T-cell (primary cell): ENCODE data around the gene COL26A1. TPM values are rescaled to one million over a fixed set of nuclear protein-coding genes. Genes with fewer than 3 reads are reported as not detected.
"Not testable (repeated sequence)": the region's sequence is repeated elsewhere in the genome, so short reads cannot be mapped to it uniquely, and the experiment has no call there.

Experiments used
- ATAC-seq, 4 experiments: fragments of 200-7000 bp in 3 of 4; fragments of 150-1000 bp in 1 of 4; cut with Tn5 transposase; replicated peaks in 1 of 4; 1 replicate in 3 of 4; 2 replicates in 1 of 4; pipeline ENCODE4 v1.10.0; 2021; ENCODE audit warnings: moderate library complexity in 3 of 4, mild to moderate bottlenecking in 2 of 4, moderate number of reproducible peaks in 1 of 4
- CTCF ChIA-PET, 2 donors: fragments of 300-600 bp; sonication (Branson Sonifier 250); formaldehyde crosslinking; loops; one replicate each; lab custom pipeline; 2022; ENCODE audit warnings: antibody characterized with exemption in 2 of 2; lab: Charles Lee
- POLR2A ChIA-PET, 2 donors: fragments of 300-600 bp; sonication (Branson Sonifier 250); formaldehyde crosslinking; loops; one replicate each; lab custom pipeline; 2022; ENCODE audit warnings: antibody characterized with exemption in 2 of 2; lab: Charles Lee
- DNase-seq, 35 experiments: peaks; one replicate each; pipeline versions ENCODE4 v3.0.0 to v3.0.0-alpha.2; 2013 to 2023
- H3K27ac ChIP-seq: one replicate; pipeline ENCODE4 v1.5.1; 2013; ENCODE audit warnings: low read length
- H3K27me3 ChIP-seq, 2 experiments: replicated peaks in 1 of 2; 1 replicate in 1 of 2; 2 replicates in 1 of 2; pipeline versions ENCODE4 v1.6.1 to v1.7.0; 2013; ENCODE audit warnings: low read length in 1 of 2, mixed read lengths in 1 of 2; ENCODE audit not compliant: control insufficient read depth in 2 of 2, insufficient read depth in 2 of 2; ENCODE audit errors: extremely low read depth in 1 of 2
- H3K36me3 ChIP-seq, 2 donors: 1 replicate in 1 of 2; 2 replicates in 1 of 2; pipeline versions ENCODE4 v1.6.1 to v1.7.0; 2013; ENCODE audit warnings: low read length in 1 of 2; ENCODE audit not compliant: control insufficient read depth in 2 of 2, insufficient read depth in 1 of 2; ENCODE audit errors: extremely low read depth in 1 of 2
- H3K4me1 ChIP-seq, 2 experiments: 1 replicate in 1 of 2; 2 replicates in 1 of 2; pipeline versions ENCODE4 v1.6.1 to v1.7.0; 2013; ENCODE audit warnings: low read length in 2 of 2, mixed read lengths in 1 of 2; ENCODE audit not compliant: insufficient read depth in 2 of 2, control insufficient read depth in 1 of 2; ENCODE audit errors: extremely low read depth in 1 of 2
- H3K4me3 ChIP-seq, 2 donors: 1 replicate in 1 of 2; 2 replicates in 1 of 2; pipeline versions ENCODE4 v1.5.1 to v1.7.0; 2013; ENCODE audit warnings: mild to moderate bottlenecking in 2 of 2, low read length in 1 of 2, moderate library complexity in 1 of 2; ENCODE audit not compliant: control insufficient read depth in 1 of 2; ENCODE audit errors: extremely low read depth in 1 of 2
- H3K9me3 ChIP-seq: 2 replicates; pipeline ENCODE4 v1.7.0; 2013
- H3K27ac Mint-ChIP-seq, 2 donors: one replicate each; pipeline ENCODE4 v1.8.0; 2020 to 2021; ENCODE audit warnings: mild to moderate bottlenecking in 2 of 2, mixed read lengths in 2 of 2
- H3K27me3 Mint-ChIP-seq, 2 donors: one replicate each; pipeline ENCODE4 v1.8.0; 2021 to 2022; ENCODE audit warnings: mixed read lengths in 2 of 2
- H3K36me3 Mint-ChIP-seq: one replicate; pipeline ENCODE4 v1.8.0; 2021; ENCODE audit warnings: mixed read lengths
- H3K4me1 Mint-ChIP-seq, 3 donors: one replicate each; pipeline ENCODE4 v1.8.0; 2020 to 2022; ENCODE audit warnings: mixed read lengths in 3 of 3, mild to moderate bottlenecking in 1 of 3
- H3K4me3 Mint-ChIP-seq, 3 donors: one replicate each; pipeline ENCODE4 v1.8.0; 2020 to 2022; ENCODE audit warnings: mild to moderate bottlenecking in 3 of 3, mixed read lengths in 3 of 3, moderate library complexity in 3 of 3
- H3K9me3 Mint-ChIP-seq, 3 donors: one replicate each; pipeline ENCODE4 v1.8.0; 2020 to 2022; ENCODE audit warnings: mixed read lengths in 3 of 3
- WGBS: methylation state at CpG from one replicate; pipeline ENCODE4 v1.1.5; 2013; ENCODE audit warnings: missing lambda C conversion rate; ENCODE audit not compliant: insufficient coverage; 5-methylcytosine and 5-hydroxymethylcytosine counted together
- total RNA-seq, 35 experiments: library from RNA in 6 of 35; stranded (reverse) in 6 of 35; fragments of 120-200 nt in 1 of 35; gene quantifications; one replicate each; pipeline versions ENCODE4 v1.2.1 to v1.2.4 and lab custom pipeline; 2013 to 2026

Gene COL26A1
- total RNA-seq, 5 donors from 2014 or later (not counting 1 experiment from before 2014, with no cell fraction given), result 0.09 TPM; not detected in 4

- H3K4me1 Mint-ChIP-seq, result no peaks in the 10 kb centered on the region
- DNase-seq, result no peak
- Histone ChIP-seq H3K4me1 (no peaks in the 10 kb centered on the region), H3K4me3 (no peak overlapping the region), H3K27me3 (peaks cover 0 to 6% of the 10 kb centered on the region in 2 experiments), H3K27ac (no peak overlapping the region), H3K36me3 (no peaks in the 10 kb centered on the region), H3K9me3 (peaks cover 2% of the 10 kb centered on the region)
- ChIA-PET POLR2A (no interaction called here), CTCF (no interaction called here)
- H3K4me3 Mint-ChIP-seq, result no peak overlapping the region
- no peak overlapping the region for H3K27ac Mint-ChIP-seq
- H3K27me3 Mint-ChIP-seq, result peaks cover 5 to 14% of the 10 kb centered on the region in 2 donors
- ATAC-seq, result no peak
- no CpG with 5 or more reads among the region's 1 CpG for WGBS
- H3K36me3 Mint-ChIP-seq, result peaks cover 4% of the 10 kb centered on the region
- peaks cover 13 to 25% (median 18%) of the 10 kb centered on the region in 3 donors for H3K9me3 Mint-ChIP-seq
Observed at GRCh38 chr7:101479217-101479616, 116.5 kb downstream of the COL26A1 start.

GRCh38 chr7:101486056-101486432 lies 123.4 kb downstream of the COL26A1 start:
- DNase-seq, H3K36me3 ChIP-seq, H3K9me3 Mint-ChIP-seq, POLR2A ChIA-PET, H3K4me1 ChIP-seq, H3K27me3 Mint-ChIP-seq, H3K9me3 ChIP-seq, CTCF ChIA-PET, H3K4me3 ChIP-seq, H3K27ac ChIP-seq, H3K27ac Mint-ChIP-seq, H3K4me1 Mint-ChIP-seq, H3K4me3 Mint-ChIP-seq, H3K36me3 Mint-ChIP-seq, ATAC-seq: not testable (repeated sequence)
- peaks cover 0 to 33% of the 10 kb centered on the region in 2 experiments for H3K27me3 ChIP-seq
- 82% methylated on average over 7 of the region's 7 CpGs for WGBS

GRCh38 chr7:101486433-101487104 lies 123.9 kb downstream of the COL26A1 start:
- H3K4me1 ChIP-seq, result no peaks in the 10 kb centered on the region

GRCh38 chr7:101487105-101487458 lies 124.4 kb downstream of the COL26A1 start:
- H3K27me3 ChIP-seq, result peaks cover 0 to 33% of the 10 kb centered on the region in 2 experiments
- no peak overlapping the region for H3K27ac ChIP-seq
- H3K4me3 ChIP-seq, result no peak overlapping the region
- no peaks in the 10 kb centered on the region for H3K4me1 ChIP-seq
- ATAC-seq (no peak), DNase-seq (no peak)
- Mint-ChIP-seq H3K27ac (no peak overlapping the region), H3K36me3 (no peaks in the 10 kb centered on the region), H3K4me3 (no peak overlapping the region), H3K27me3 (peaks cover 7 to 10% of the 10 kb centered on the region in 2 donors), H3K4me1 (no peaks in the 10 kb centered on the region), H3K9me3 (no peaks in the 10 kb centered on the region)
- WGBS, result 79% methylated on average over 4 of the region's 4 CpGs
- POLR2A ChIA-PET, result no interaction called here
- no peaks in the 10 kb centered on the region for H3K36me3 ChIP-seq
- CTCF ChIA-PET, result no interaction called here
- no peaks in the 10 kb centered on the region for H3K9me3 ChIP-seq

More at GRCh38 chr7:101486433-101487104, 123.9 kb downstream of the COL26A1 start:
- ChIA-PET CTCF (no interaction called here), POLR2A (no interaction called here)
- Mint-ChIP-seq H3K4me3 (no peak overlapping the region), H3K36me3 (no peaks in the 10 kb centered on the region), H3K9me3 (no peaks in the 10 kb centered on the region), H3K4me1 (no peaks in the 10 kb centered on the region), H3K27me3 (peaks cover 4 to 6% of the 10 kb centered on the region in 2 donors), H3K27ac (no peak overlapping the region)
- Histone ChIP-seq H3K9me3 (no peaks in the 10 kb centered on the region), H3K4me3 (no peak overlapping the region), H3K36me3 (no peaks in the 10 kb centered on the region), H3K27me3 (peaks cover 0 to 30% of the 10 kb centered on the region in 2 experiments), H3K27ac (no peak overlapping the region)
- no peak for ATAC-seq
- WGBS, result 81% methylated on average over 25 of the region's 25 CpGs
- DNase-seq, result no peak

- WGBS, result 96% methylated on average over 4 of the region's 7 CpGs
- H3K4me1 ChIP-seq, result no peaks in the 10 kb centered on the region
- POLR2A ChIA-PET, result no interaction called here
Observed at GRCh38 chr7:101487753-101488152, 125.1 kb downstream of the COL26A1 start.

GRCh38 chr7:101488826-101489572 lies 126.3 kb downstream of the COL26A1 start:
- H3K4me3 Mint-ChIP-seq, result no peak overlapping the region
- WGBS, result 57% methylated on average over 3 of the region's 10 CpGs
- H3K27ac ChIP-seq, result no peak overlapping the region
- H3K27me3 Mint-ChIP-seq, result peaks cover 7 to 10% of the 10 kb centered on the region in 2 donors
- no peaks in the 10 kb centered on the region for H3K36me3 Mint-ChIP-seq
- H3K36me3 ChIP-seq, result no peaks in the 10 kb centered on the region
- no peaks in the 10 kb centered on the region for H3K9me3 ChIP-seq
- H3K4me1 ChIP-seq, result no peaks in the 10 kb centered on the region
- H3K27ac Mint-ChIP-seq, result no peak overlapping the region
- no peaks in the 10 kb centered on the region for H3K4me1 Mint-ChIP-seq
- ChIA-PET POLR2A (no interaction called here), CTCF (interaction anchor here in 1 of 2 donors (0.6 kb wide), 1 partner anchor 24 kb away, joined by 6 read pairs; no protein-coding TSS in a partner anchor)
- no peak overlapping the region for H3K4me3 ChIP-seq
- no peak for DNase-seq
- no peaks in the 10 kb centered on the region for H3K9me3 Mint-ChIP-seq
- peaks cover 0 to 30% of the 10 kb centered on the region in 2 experiments for H3K27me3 ChIP-seq
- ATAC-seq, result no peak

More at GRCh38 chr7:101487753-101488152, 125.1 kb downstream of the COL26A1 start:
- H3K27ac ChIP-seq, result no peak overlapping the region
- H3K27me3 ChIP-seq, result peaks cover 0 to 30% of the 10 kb centered on the region in 2 experiments
- Mint-ChIP-seq H3K9me3 (no peaks in the 10 kb centered on the region), H3K4me3 (no peak overlapping the region), H3K27ac (no peak overlapping the region), H3K27me3 (peaks cover 7 to 10% of the 10 kb centered on the region in 2 donors), H3K4me1 (no peaks in the 10 kb centered on the region), H3K36me3 (no peaks in the 10 kb centered on the region)
- no peaks in the 10 kb centered on the region for H3K9me3 ChIP-seq
- no peak overlapping the region for H3K4me3 ChIP-seq
- DNase-seq (no peak), ATAC-seq (no peak)
- CTCF ChIA-PET, result no interaction called here
- H3K36me3 ChIP-seq, result no peaks in the 10 kb centered on the region
